ENCODE measurements around the gene PTTG1IP. TPM values are rescaled to one million over a fixed set of nuclear protein-coding genes. Genes with fewer than 3 reads are reported as not detected.

PTTG1IP gene
- total and polyA plus RNA-seq, 2 of the 13 experiments (the other 11 are each of a cell fraction or from before 2014, with no cell fraction given): 161 to 700 TPM

- TF ChIP-seq, protein P1, sequence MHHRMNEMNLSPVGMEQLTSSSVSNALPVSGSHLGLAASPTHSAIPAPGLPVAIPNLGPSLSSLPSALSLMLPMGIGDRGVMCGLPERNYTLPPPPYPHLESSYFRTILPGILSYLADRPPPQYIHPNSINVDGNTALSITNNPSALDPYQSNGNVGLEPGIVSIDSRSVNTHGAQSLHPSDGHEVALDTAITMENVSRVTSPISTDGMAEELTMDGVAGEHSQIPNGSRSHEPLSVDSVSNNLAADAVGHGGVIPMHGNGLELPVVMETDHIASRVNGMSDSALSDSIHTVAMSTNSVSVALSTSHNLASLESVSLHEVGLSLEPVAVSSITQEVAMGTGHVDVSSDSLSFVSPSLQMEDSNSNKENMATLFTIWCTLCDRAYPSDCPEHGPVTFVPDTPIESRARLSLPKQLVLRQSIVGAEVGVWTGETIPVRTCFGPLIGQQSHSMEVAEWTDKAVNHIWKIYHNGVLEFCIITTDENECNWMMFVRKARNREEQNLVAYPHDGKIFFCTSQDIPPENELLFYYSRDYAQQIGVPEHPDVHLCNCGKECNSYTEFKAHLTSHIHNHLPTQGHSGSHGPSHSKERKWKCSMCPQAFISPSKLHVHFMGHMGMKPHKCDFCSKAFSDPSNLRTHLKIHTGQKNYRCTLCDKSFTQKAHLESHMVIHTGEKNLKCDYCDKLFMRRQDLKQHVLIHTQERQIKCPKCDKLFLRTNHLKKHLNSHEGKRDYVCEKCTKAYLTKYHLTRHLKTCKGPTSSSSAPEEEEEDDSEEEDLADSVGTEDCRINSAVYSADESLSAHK (CRISPR knock-in tag; IDR thresholded peaks at IDR 0.05; ENCODE audit: borderline replicate concordance): no peak
- TF ChIP-seq GTF2F1 (IDR thresholded peaks at IDR 0.05; ENCODE audit: low read length) (no peak; the same call in 1 of the 2 replicates), ZFAT (CRISPR knock-in tag; conservative IDR thresholded peaks at IDR 0.05) (no peak), ZNF501 (CRISPR knock-in tag; IDR thresholded peaks at IDR 0.05) (no peak; the same call in 1 of the 2 replicates), TOPORS (CRISPR knock-in tag; IDR thresholded peaks at IDR 0.05) (no peak), ZFP36L1 (CRISPR knock-in tag; IDR thresholded peaks at IDR 0.05) (no peak), MXI1 (IDR thresholded peaks at IDR 0.05; ENCODE audit: borderline replicate concordance, low read depth, low read length) (no peak; the same call in 2 of the 3 replicates), KDM4B (CRISPR knock-in tag; IDR thresholded peaks at IDR 0.05) (no peak), ZNF331 (CRISPR knock-in tag; IDR thresholded peaks at IDR 0.05) (no peak), FOXC1 (CRISPR knock-in tag; IDR thresholded peaks at IDR 0.05; ENCODE audit: borderline replicate concordance) (0 out of 2 replicates have a peak, but pooled peaks have one; percentile 8), ZSCAN22 (CRISPR knock-in tag; IDR thresholded peaks at IDR 0.05) (no peak), TFDP1 (CRISPR knock-in tag; IDR thresholded peaks at IDR 0.05; ENCODE audit: borderline replicate concordance) (0 out of 2 replicates have a peak, but pooled peaks have one; percentile 12), SOX5 (CRISPR knock-in tag; IDR thresholded peaks at IDR 0.05; ENCODE audit: borderline replicate concordance) (no peak), REL (CRISPR knock-in tag; conservative IDR thresholded peaks at IDR 0.05) (no peak), ELF1 (CRISPR knock-in tag; IDR thresholded peaks at IDR 0.05) (no peak), BORCS8-MEF2B (CRISPR knock-in tag; IDR thresholded peaks at IDR 0.05) (0 out of 2 replicates have a peak, but pooled peaks have one; percentile 9), REPIN1 (CRISPR knock-in tag; IDR thresholded peaks at IDR 0.05; ENCODE audit: borderline replicate concordance, low read depth) (no peak), ZNF12 (CRISPR knock-in tag; IDR thresholded peaks at IDR 0.05) (no peak), ZNF567 (CRISPR knock-in tag; IDR thresholded peaks at IDR 0.05; ENCODE audit: borderline replicate concordance) (no peak), ZBTB8A (CRISPR knock-in tag; IDR thresholded peaks at IDR 0.05; ENCODE audit: borderline replicate concordance, low read depth) (no peak)
- TF ChIP-seq, protein P2, sequence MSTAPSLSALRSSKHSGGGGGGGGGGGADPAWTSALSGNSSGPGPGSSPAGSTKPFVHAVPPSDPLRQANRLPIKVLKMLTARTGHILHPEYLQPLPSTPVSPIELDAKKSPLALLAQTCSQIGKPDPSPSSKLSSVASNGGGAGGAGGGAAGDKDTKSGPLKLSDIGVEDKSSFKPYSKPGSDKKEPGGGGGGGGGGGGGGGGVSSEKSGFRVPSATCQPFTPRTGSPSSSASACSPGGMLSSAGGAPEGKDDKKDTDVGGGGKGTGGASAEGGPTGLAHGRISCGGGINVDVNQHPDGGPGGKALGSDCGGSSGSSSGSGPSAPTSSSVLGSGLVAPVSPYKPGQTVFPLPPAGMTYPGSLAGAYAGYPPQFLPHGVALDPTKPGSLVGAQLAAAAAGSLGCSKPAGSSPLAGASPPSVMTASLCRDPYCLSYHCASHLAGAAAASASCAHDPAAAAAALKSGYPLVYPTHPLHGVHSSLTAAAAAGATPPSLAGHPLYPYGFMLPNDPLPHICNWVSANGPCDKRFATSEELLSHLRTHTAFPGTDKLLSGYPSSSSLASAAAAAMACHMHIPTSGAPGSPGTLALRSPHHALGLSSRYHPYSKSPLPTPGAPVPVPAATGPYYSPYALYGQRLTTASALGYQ (CRISPR knock-in tag; IDR thresholded peaks at IDR 0.05): no peak
- TF ChIP-seq, protein P3, sequence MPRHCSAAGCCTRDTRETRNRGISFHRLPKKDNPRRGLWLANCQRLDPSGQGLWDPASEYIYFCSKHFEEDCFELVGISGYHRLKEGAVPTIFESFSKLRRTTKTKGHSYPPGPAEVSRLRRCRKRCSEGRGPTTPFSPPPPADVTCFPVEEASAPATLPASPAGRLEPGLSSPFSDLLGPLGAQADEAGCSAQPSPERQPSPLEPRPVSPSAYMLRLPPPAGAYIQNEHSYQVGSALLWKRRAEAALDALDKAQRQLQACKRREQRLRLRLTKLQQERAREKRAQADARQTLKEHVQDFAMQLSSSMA (CRISPR knock-in tag; IDR thresholded peaks at IDR 0.05): no peak
Measured at GRCh38 chr21:44817914-44818639, 55.4 kb downstream of the PTTG1IP start, which contains the start of gene SUMO3 (continued).

All from HepG2 (cell line).